Neuronal stem cell (in vitro differentiated cells): Measurements from ENCODE around the gene GPC5.

ENCODE experiments used
- DNase-seq: peaks from one replicate; pipeline ENCODE4 v3.0.0-alpha.2; 2013; ENCODE audit warnings: low spot score
- H2AFZ ChIP-seq: one replicate; pipeline ENCODE4 v1.6.1; 2013; ENCODE audit warnings: mild to moderate bottlenecking, low read length, inconsistent platforms
- H2AK5ac ChIP-seq: 2 replicates; pipeline ENCODE4 v1.6.1; 2013; ENCODE audit warnings: low read depth, mild to moderate bottlenecking, inconsistent platforms, low read length, moderate library complexity, mixed read lengths
- H2BK120ac ChIP-seq: 2 replicates; pipeline ENCODE4 v1.6.1; 2013; ENCODE audit warnings: low read depth, mild to moderate bottlenecking, inconsistent platforms, low read length, moderate library complexity, mixed read lengths
- H2BK12ac ChIP-seq: one replicate; pipeline ENCODE4 v1.6.1; 2013; ENCODE audit warnings: low read length, inconsistent platforms
- H2BK15ac ChIP-seq: 2 replicates; pipeline ENCODE4 v1.6.1; 2013; ENCODE audit warnings: mild to moderate bottlenecking, low read length, inconsistent platforms, mixed read lengths
- H2BK5ac ChIP-seq: one replicate; pipeline ENCODE4 v1.6.1; 2013; ENCODE audit warnings: inconsistent platforms, mild to moderate bottlenecking, low read length, moderate library complexity
- H3K14ac ChIP-seq: one replicate; pipeline ENCODE4 v1.6.1; 2013; ENCODE audit warnings: low read length, inconsistent platforms
- H3K18ac ChIP-seq: 2 replicates; pipeline ENCODE4 v1.6.1; 2013; ENCODE audit warnings: low read length, inconsistent platforms
- H3K23ac ChIP-seq: 2 replicates; pipeline ENCODE4 v1.6.1; 2013; ENCODE audit warnings: low read depth, mild to moderate bottlenecking, mixed read lengths, low read length, inconsistent platforms; ENCODE audit not compliant: poor library complexity
- H3K27ac ChIP-seq: replicated peaks from 3 replicates; pipeline ENCODE4 v1.5.1; 2013; ENCODE audit warnings: low read length, inconsistent platforms
- H3K27me3 ChIP-seq, 3 experiments: 2 replicates each; pipeline ENCODE4 v1.6.1; 2013; ENCODE audit warnings: low read length in 3 of 3, mild to moderate bottlenecking in 2 of 3, inconsistent platforms in 1 of 3, low read depth in 1 of 3, mixed read lengths in 1 of 3, moderate library complexity in 1 of 3; ENCODE audit not compliant: control insufficient read depth in 3 of 3, insufficient read depth in 3 of 3
- H3K36me3 ChIP-seq, 2 donors: replicated peaks in 1 of 2; 2 replicates each; pipeline ENCODE4 v1.6.1; 2013; ENCODE audit warnings: low read length in 2 of 2; ENCODE audit not compliant: control insufficient read depth in 2 of 2, insufficient read depth in 2 of 2
- H3K4ac ChIP-seq: 2 replicates; pipeline ENCODE4 v1.6.1; 2013; ENCODE audit warnings: inconsistent platforms, mild to moderate bottlenecking, low read length, moderate library complexity
- H3K4me1 ChIP-seq, 2 donors: 1 replicate in 1 of 2; 2 replicates in 1 of 2; pipeline ENCODE4 v1.6.1; 2013; ENCODE audit warnings: low read length in 2 of 2, low read depth in 1 of 2; ENCODE audit not compliant: control insufficient read depth in 2 of 2, insufficient read depth in 1 of 2
- H3K4me2 ChIP-seq: one replicate; pipeline ENCODE4 v1.6.1; 2013; ENCODE audit warnings: mild to moderate bottlenecking, low read length, inconsistent platforms; ENCODE audit not compliant: insufficient read depth, poor library complexity, severe bottlenecking
- H3K4me3 ChIP-seq, 2 donors: 2 replicates each; pipeline ENCODE4 v1.5.1; 2013; ENCODE audit warnings: low read length in 2 of 2, mild to moderate bottlenecking in 2 of 2, inconsistent platforms in 1 of 2, moderate library complexity in 1 of 2
- H3K79me1 ChIP-seq: one replicate; pipeline ENCODE4 v1.6.1; 2013; ENCODE audit warnings: low read depth, mild to moderate bottlenecking, inconsistent platforms, low read length, moderate library complexity
- H3K9ac ChIP-seq: one replicate; pipeline ENCODE4 v1.6.1; 2013; ENCODE audit warnings: mild to moderate bottlenecking, low read depth, low read length, inconsistent platforms; ENCODE audit not compliant: poor library complexity
- H3K9me3 ChIP-seq, 2 donors: replicated peaks in 1 of 2; 2 replicates each; pipeline versions ENCODE3 to v1.6.1; 2013; ENCODE audit warnings: low read length in 2 of 2, mild to moderate bottlenecking in 2 of 2, inconsistent platforms in 1 of 2, low read depth in 1 of 2, mixed read lengths in 1 of 2, moderate library complexity in 1 of 2; ENCODE audit not compliant: control insufficient read depth in 2 of 2, insufficient read depth in 1 of 2
- H4K8ac ChIP-seq: one replicate; pipeline ENCODE4 v1.6.1; 2013; ENCODE audit warnings: low read depth, mild to moderate bottlenecking, inconsistent platforms, low read length, moderate library complexity
- H4K91ac ChIP-seq: one replicate; pipeline ENCODE4 v1.6.1; 2013; ENCODE audit warnings: low read length, low read depth, mild to moderate bottlenecking, inconsistent platforms; ENCODE audit not compliant: poor library complexity
- WGBS, 2 donors: extraction: QIAGEN DNeasy Blood & Tissue Kit; methylation state at CpG; one replicate each; pipeline ENCODE4 v1.1.7; 2013; ENCODE audit warnings: missing lambda C conversion rate in 2 of 2, mixed read lengths in 1 of 2; ENCODE audit not compliant: insufficient read length in 2 of 2, insufficient replicate concordance in 1 of 2; ENCODE audit errors: extremely low coverage in 2 of 2; 5-methylcytosine and 5-hydroxymethylcytosine counted together

GPC5 gene

GRCh38 chr13:92661406-92661805 is 1263.0 kb downstream of the GPC5 start:
- no peaks in the 10 kb centered on the region for H3K4me1 ChIP-seq
- no peaks in the 10 kb centered on the region for H3K9me3 ChIP-seq
- no peak overlapping the region for H2BK5ac ChIP-seq
- WGBS, 2 donors = no CpG with 5 or more reads among the region's 1 CpG
- no peak overlapping the region for H3K14ac ChIP-seq
- no peak overlapping the region for H2AK5ac ChIP-seq
- H3K27me3 ChIP-seq = no peaks in the 10 kb centered on the region
- H3K9ac ChIP-seq = no peak overlapping the region
- no peak overlapping the region for H2BK15ac ChIP-seq
- no peak for DNase-seq
- no peak overlapping the region for H3K4me2 ChIP-seq
- H3K4ac ChIP-seq = no peak overlapping the region
- no peak overlapping the region for H4K8ac ChIP-seq
- no peak overlapping the region for H3K27ac ChIP-seq
- H2BK12ac ChIP-seq = no peak overlapping the region
- H2AFZ ChIP-seq = no peak overlapping the region
- no peak overlapping the region for H3K4me3 ChIP-seq
- H2BK120ac ChIP-seq = no peak overlapping the region
- no peak overlapping the region for H3K23ac ChIP-seq
- no peak overlapping the region for H3K18ac ChIP-seq
- H4K91ac ChIP-seq = no peak overlapping the region
- H3K36me3 ChIP-seq = no peaks in the 10 kb centered on the region
- no peaks in the 10 kb centered on the region for H3K79me1 ChIP-seq

- no peaks in the 10 kb centered on the region for H3K27me3 ChIP-seq
- no peaks in the 10 kb centered on the region for H3K9me3 ChIP-seq
- H3K9ac ChIP-seq = no peak overlapping the region
- no peaks in the 10 kb centered on the region for H3K79me1 ChIP-seq
- H3K36me3 ChIP-seq = no peaks in the 10 kb centered on the region
- H3K4me1 ChIP-seq = no peaks in the 10 kb centered on the region
- no peak overlapping the region for H4K8ac ChIP-seq
- H2BK5ac ChIP-seq = no peak overlapping the region
- no peak overlapping the region for H3K4me2 ChIP-seq
- no peak for DNase-seq
- H4K91ac ChIP-seq = no peak overlapping the region
- no peak overlapping the region for H2AK5ac ChIP-seq
- no peak overlapping the region for H3K27ac ChIP-seq
- H2BK15ac ChIP-seq = no peak overlapping the region
- no peak overlapping the region for H2AFZ ChIP-seq
- H2BK12ac ChIP-seq = no peak overlapping the region
- no peak overlapping the region for H3K18ac ChIP-seq
- no peak overlapping the region for H3K23ac ChIP-seq
- H2BK120ac ChIP-seq = no peak overlapping the region
- H3K4me3 ChIP-seq = no peak overlapping the region
- H3K14ac ChIP-seq = no peak overlapping the region
- H3K4ac ChIP-seq = no peak overlapping the region
Observed at GRCh38 chr13:92668157-92668556, 1269.7 kb downstream of the GPC5 start.

GRCh38 chr13:92670096-92670495 is 1271.7 kb downstream of the GPC5 start:
- Histone ChIP-seq H3K27me3 (no peaks in the 10 kb centered on the region), H3K23ac (no peak overlapping the region), H2AFZ (no peak overlapping the region), H2BK12ac (no peak overlapping the region), H3K18ac (no peak overlapping the region), H3K4me1 (no peaks in the 10 kb centered on the region), H3K9me3 (no peaks in the 10 kb centered on the region), H3K14ac (no peak overlapping the region), H2BK5ac (no peak overlapping the region), H3K4me2 (no peak overlapping the region), H3K4ac (no peak overlapping the region), H4K91ac (no peak overlapping the region), H2BK120ac (no peak overlapping the region), H2AK5ac (no peak overlapping the region), H2BK15ac (no peak overlapping the region), H4K8ac (no peak overlapping the region), H3K4me3 (no peak overlapping the region), H3K27ac (no peak overlapping the region), H3K79me1 (no peaks in the 10 kb centered on the region), H3K9ac (no peak overlapping the region), H3K36me3 (no peaks in the 10 kb centered on the region)
- DNase-seq = no peak
- WGBS, 2 donors = no CpG with 5 or more reads among the region's 2 CpGs

GRCh38 chr13:92671821-92672220 is 1273.4 kb downstream of the GPC5 start:
- Histone ChIP-seq H2AFZ (no peak overlapping the region), H2BK12ac (no peak overlapping the region), H3K9me3 (no peaks in the 10 kb centered on the region), H3K14ac (no peak overlapping the region), H3K79me1 (no peaks in the 10 kb centered on the region), H3K27me3 (no peaks in the 10 kb centered on the region), H3K4ac (no peak overlapping the region), H2AK5ac (no peak overlapping the region), H3K36me3 (no peaks in the 10 kb centered on the region), H3K4me3 (no peak overlapping the region), H3K9ac (no peak overlapping the region), H3K27ac (no peak overlapping the region), H4K91ac (no peak overlapping the region), H3K18ac (no peak overlapping the region), H3K23ac (no peak overlapping the region), H2BK120ac (no peak overlapping the region), H3K4me1 (no peaks in the 10 kb centered on the region), H2BK15ac (no peak overlapping the region), H2BK5ac (no peak overlapping the region), H3K4me2 (no peak overlapping the region), H4K8ac (no peak overlapping the region)
- no CpG with 5 or more reads among the region's 2 CpGs for WGBS, 2 donors
- no peak for DNase-seq
